ENCODE results near the gene CDHR4. TPM values are rescaled to one million over a fixed set of nuclear protein-coding genes. Genes with fewer than 3 reads are reported as not detected.

CDHR4 gene
- total and polyA plus RNA-seq, 2 of the 8 experiments (the other 6 are each of a cell fraction or from before 2014, with no cell fraction given), result 0.50 to 0.60 TPM

DNA sequence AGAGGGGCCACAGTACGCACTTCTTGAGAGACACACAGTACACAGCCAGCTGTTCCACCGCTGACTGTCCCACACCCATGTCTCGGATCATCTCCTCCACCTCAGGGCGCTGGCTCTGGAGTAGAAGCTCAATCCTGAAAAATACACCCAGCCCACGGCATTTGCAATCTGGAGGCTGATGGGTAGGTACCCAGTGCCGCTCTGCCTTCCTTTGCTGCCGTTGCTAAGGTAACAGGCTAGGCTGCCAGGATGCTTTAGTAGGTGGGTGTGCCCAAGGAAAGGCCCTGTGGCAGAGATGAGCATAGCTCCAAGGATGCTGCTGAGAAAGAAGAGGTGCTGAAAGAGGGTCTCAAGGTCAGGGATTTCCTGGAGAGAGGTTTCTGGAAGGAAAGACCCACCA is 42.1 kb upstream of the CDHR4 start (continued):
- TF ChIP-seq CHD7 (IDR thresholded peaks at IDR 0.05; ENCODE audit: insufficient replicate concordance, low read length) (no peak), TCF12 (IDR thresholded peaks at IDR 0.05; ENCODE audit: low read depth, low read length) (no peak), SUZ12 (IDR thresholded peaks at IDR 0.05; ENCODE audit: low read length) (no peak), EGR1 (IDR thresholded peaks at IDR 0.05; ENCODE audit: borderline replicate concordance, low read depth, low read length) (no peak), TBP (IDR thresholded peaks at IDR 0.05; ENCODE audit: low read depth, low read length) (no peak), MAFK (IDR thresholded peaks at IDR 0.05; ENCODE audit: low read depth, low read length) (no peak), CHD1 (IDR thresholded peaks at IDR 0.05; ENCODE audit: low read depth, low read length) (no peak)
- TF ChIP-seq, protein P1, sequence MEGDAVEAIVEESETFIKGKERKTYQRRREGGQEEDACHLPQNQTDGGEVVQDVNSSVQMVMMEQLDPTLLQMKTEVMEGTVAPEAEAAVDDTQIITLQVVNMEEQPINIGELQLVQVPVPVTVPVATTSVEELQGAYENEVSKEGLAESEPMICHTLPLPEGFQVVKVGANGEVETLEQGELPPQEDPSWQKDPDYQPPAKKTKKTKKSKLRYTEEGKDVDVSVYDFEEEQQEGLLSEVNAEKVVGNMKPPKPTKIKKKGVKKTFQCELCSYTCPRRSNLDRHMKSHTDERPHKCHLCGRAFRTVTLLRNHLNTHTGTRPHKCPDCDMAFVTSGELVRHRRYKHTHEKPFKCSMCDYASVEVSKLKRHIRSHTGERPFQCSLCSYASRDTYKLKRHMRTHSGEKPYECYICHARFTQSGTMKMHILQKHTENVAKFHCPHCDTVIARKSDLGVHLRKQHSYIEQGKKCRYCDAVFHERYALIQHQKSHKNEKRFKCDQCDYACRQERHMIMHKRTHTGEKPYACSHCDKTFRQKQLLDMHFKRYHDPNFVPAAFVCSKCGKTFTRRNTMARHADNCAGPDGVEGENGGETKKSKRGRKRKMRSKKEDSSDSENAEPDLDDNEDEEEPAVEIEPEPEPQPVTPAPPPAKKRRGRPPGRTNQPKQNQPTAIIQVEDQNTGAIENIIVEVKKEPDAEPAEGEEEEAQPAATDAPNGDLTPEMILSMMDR (IDR thresholded peaks at IDR 0.05; ENCODE audit: control extremely low read depth in 1 of 3, insufficient read depth in 1 of 3, low read depth in 1 of 3, low read length in 3 of 3), result no peak
- TF ChIP-seq, protein P2, sequence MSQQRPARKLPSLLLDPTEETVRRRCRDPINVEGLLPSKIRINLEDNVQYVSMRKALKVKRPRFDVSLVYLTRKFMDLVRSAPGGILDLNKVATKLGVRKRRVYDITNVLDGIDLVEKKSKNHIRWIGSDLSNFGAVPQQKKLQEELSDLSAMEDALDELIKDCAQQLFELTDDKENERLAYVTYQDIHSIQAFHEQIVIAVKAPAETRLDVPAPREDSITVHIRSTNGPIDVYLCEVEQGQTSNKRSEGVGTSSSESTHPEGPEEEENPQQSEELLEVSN (IDR thresholded peaks at IDR 0.05), result no peak
